H54 (cell line): ENCODE measurements around the gene MCOLN2.

Experiments used
- DNase-seq: peaks from one replicate; pipeline ENCODE4 v3.0.0; 2011; ENCODE audit warnings: low spot score, mixed read lengths; ENCODE audit not compliant: insufficient read length
- FAIRE-seq: peaks from 3 replicates; lab custom pipeline; 2011; peaks lifted over from hg19 to GRCh38; lab: Jason Lieb, UNC
- POLR2A ChIP-seq: IDR thresholded peaks from 2 replicates; pipeline ENCODE4 v1.6.1; 2011; ENCODE audit warnings: low read depth, mild to moderate bottlenecking, low read length

Gene MCOLN2

GRCh38 chr1:84968865-84969264 lies 28.0 kb downstream of the MCOLN2 start:
- DNase-seq = no peak
- no peak for TF ChIP-seq POLR2A
- FAIRE-seq = no peak

- TF ChIP-seq POLR2A = no peak
- FAIRE-seq (no peak), DNase-seq (no peak)
Observed at GRCh38 chr1:84968101-84968500, 28.8 kb downstream of the MCOLN2 start.

- FAIRE-seq (no peak), DNase-seq (no peak)
- TF ChIP-seq POLR2A = no peak
Observed at GRCh38 chr1:84967666-84968065, 29.2 kb downstream of the MCOLN2 start.

GRCh38 chr1:84963021-84963420 lies 33.9 kb downstream of the MCOLN2 start:
- no peak for TF ChIP-seq POLR2A
- no peak for FAIRE-seq
- DNase-seq = no peak

GRCh38 chr1:84961316-84961715 lies 35.6 kb downstream of the MCOLN2 start:
- no peak for TF ChIP-seq POLR2A

GRCh38 chr1:84960371-84960770 lies 36.5 kb downstream of the MCOLN2 start:
- peak; percentile 66 for FAIRE-seq
- TF ChIP-seq POLR2A = no peak
- no peak for DNase-seq

More at GRCh38 chr1:84961316-84961715, 35.6 kb downstream of the MCOLN2 start:
- DNase-seq (no peak), FAIRE-seq (no peak)

GRCh38 chr1:84959294-84959693 lies 37.6 kb downstream of the MCOLN2 start:
- TF ChIP-seq POLR2A = no peak
- FAIRE-seq = peak; percentile 23
- no peak for DNase-seq

GRCh38 chr1:84957966-84958365 lies 38.9 kb downstream of the MCOLN2 start:
- TF ChIP-seq POLR2A = no peak
- DNase-seq (no peak), FAIRE-seq (no peak)

GRCh38 chr1:84956655-84957054 lies 40.3 kb downstream of the MCOLN2 start:
- no peak for FAIRE-seq
- no peak for DNase-seq
- no peak for TF ChIP-seq POLR2A

GRCh38 chr1:84956097-84956496 lies 40.8 kb downstream of the MCOLN2 start:
- FAIRE-seq = no peak
- no peak for DNase-seq
- no peak for TF ChIP-seq POLR2A

GRCh38 chr1:84949664-84950063 lies 47.2 kb downstream of the MCOLN2 start:
- DNase-seq (no peak), FAIRE-seq (no peak)
- no peak for TF ChIP-seq POLR2A

- no peak for TF ChIP-seq POLR2A
- FAIRE-seq (no peak), DNase-seq (no peak)
Observed at GRCh38 chr1:84947536-84948410, 49.1 kb downstream of the MCOLN2 start.

- no peak for DNase-seq
- FAIRE-seq = no peak
- no peak for TF ChIP-seq POLR2A
Observed at GRCh38 chr1:84946631-84947030, 50.3 kb downstream of the MCOLN2 start.

GRCh38 chr1:84944767-84945486 lies 52.0 kb downstream of the MCOLN2 start:
- FAIRE-seq = peak; percentile 82
- no peak for TF ChIP-seq POLR2A
- peak; percentile 24 for DNase-seq
